GM12878 (cell line): Measurements from ENCODE around the gene OXER1. TPM values are rescaled to one million over a fixed set of nuclear protein-coding genes. Genes with fewer than 3 reads are reported as not detected.

Experiments used
- ATAC-seq: fragments of 200-7000 bp; cut with Tn5 transposase; 3 replicates; pipeline ENCODE4 v1.9.1; 2020; ENCODE audit warnings: mild to moderate bottlenecking, moderate library complexity
- BruUV-seq: library from RNA; stranded (reverse); fragments of 400-500 nt; replicated peaks from 2 replicates; lab custom pipeline; 2021; lab: Mats Ljungman, UMichigan
- CTCF ChIA-PET: fragments of 300-600 bp; sonication (Branson Sonifier 250); formaldehyde crosslinking; extraction: SDS; loops from one replicate; lab custom pipeline; 2021; ENCODE audit warnings: inconsistent platforms; lab: Yijun Ruan, JAX
- POLR2A ChIA-PET: fragments of 350-600 bp; formaldehyde crosslinking; extraction: SDS; loops from one replicate; lab custom pipeline; 2021; ENCODE audit warnings: inconsistent platforms; lab: Charles Lee
- RAD21 ChIA-PET: fragments of 300-600 bp; sonication (Branson Sonifier 250); formaldehyde crosslinking; loops from one replicate; lab custom pipeline; 2023; ENCODE audit warnings: antibody characterized with exemption; ENCODE audit not compliant: unreplicated experiment; lab: Charles Lee
- SMC1A ChIA-PET: fragments of 300-600 bp; sonication (Branson Sonifier 250); formaldehyde crosslinking; loops from one replicate; lab custom pipeline; 2023; ENCODE audit not compliant: unreplicated experiment, uncharacterized antibody; lab: Charles Lee
- DNase-seq: peaks from one replicate; pipeline ENCODE4 v3.0.0-alpha.2; 2011; ENCODE audit warnings: low read depth, low spot score
- FAIRE-seq: peaks from 3 replicates; lab custom pipeline; 2011; peaks lifted over from hg19 to GRCh38; lab: Jason Lieb, UNC
- H2AFZ ChIP-seq: 2 replicates; pipeline ENCODE4 v1.6.0; 2011; ENCODE audit warnings: low read depth, low read length, control low read depth; ENCODE audit not compliant: control insufficient read depth
- H3K27ac ChIP-seq: 2 replicates; pipeline ENCODE4 v1.5.1; 2011; ENCODE audit warnings: control low read depth; ENCODE audit not compliant: control insufficient read depth, insufficient read depth
- H3K27me3 ChIP-seq, 2 experiments: replicated peaks in 1 of 2; 2 replicates each; pipeline versions ENCODE4 v1.6.0 to v1.6.1; 2011; ENCODE audit warnings: low read length in 1 of 2; ENCODE audit not compliant: control insufficient read depth in 2 of 2, insufficient read depth in 2 of 2
- H3K36me3 ChIP-seq, 2 experiments: 2 replicates each; pipeline ENCODE4 v1.5.1; 2011; ENCODE audit warnings: low read length in 1 of 2; ENCODE audit not compliant: control insufficient read depth in 2 of 2, insufficient read depth in 2 of 2
- H3K4me1 ChIP-seq: 2 replicates; pipeline ENCODE4 v1.6.1; 2011; ENCODE audit warnings: mild to moderate bottlenecking, low read length, moderate library complexity, mixed read lengths; ENCODE audit not compliant: control insufficient read depth, insufficient read depth
- H3K4me2 ChIP-seq: 2 replicates; pipeline ENCODE4 v1.6.0; 2011; ENCODE audit warnings: control low read depth; ENCODE audit not compliant: control insufficient read depth, insufficient read depth
- H3K4me3 ChIP-seq: fragments of 200-600 bp; sonication (generic); 2 replicates; pipeline ENCODE4 v1.5.1; 2016
- H3K79me2 ChIP-seq: 2 replicates; pipeline ENCODE4 v1.6.0; 2011; ENCODE audit warnings: low read length; ENCODE audit not compliant: control insufficient read depth, insufficient read depth
- H3K9ac ChIP-seq: 2 replicates; pipeline ENCODE4 v1.8.0; 2011; ENCODE audit warnings: low read length, control low read depth, mixed read lengths; ENCODE audit not compliant: control insufficient read depth, insufficient read depth
- H3K9me3 ChIP-seq: replicated peaks from 3 replicates; pipeline ENCODE4 v1.5.1; 2011; ENCODE audit warnings: mild to moderate bottlenecking, low read length; ENCODE audit not compliant: control insufficient read depth, insufficient read depth
- H4K20me1 ChIP-seq: 2 replicates; pipeline ENCODE4 v1.6.0; 2011; ENCODE audit not compliant: control insufficient read depth, insufficient read depth
- ATF7 ChIP-seq: fragments of 450-650 bp; IDR thresholded peaks from 2 replicates; pipeline ENCODE4 v1.6.1; 2016; ENCODE audit warnings: low read depth, mild to moderate bottlenecking
- ESRRA ChIP-seq: IDR thresholded peaks from 2 replicates; pipeline ENCODE4 v1.6.1; 2012; ENCODE audit warnings: mild to moderate bottlenecking, low read length, improper control_type of control experiment
- HDGF ChIP-seq: fragments of 450-650 bp; IDR thresholded peaks from 2 replicates; pipeline ENCODE4 v1.6.1; 2016; ENCODE audit warnings: antibody characterized with exemption
- MTA3 ChIP-seq: IDR thresholded peaks from 2 replicates; pipeline ENCODE4 v1.6.1; 2012; ENCODE audit warnings: low read length, inconsistent platforms, borderline replicate concordance
- MXI1 ChIP-seq: fragments of 150-350 bp; IDR thresholded peaks from 2 replicates; pipeline ENCODE4 v1.6.1; 2011; ENCODE audit warnings: low read depth, mild to moderate bottlenecking, inconsistent platforms, low read length, improper control_type of control experiment
- NR2C1 ChIP-seq: fragments of 450-650 bp; IDR thresholded peaks from 2 replicates; pipeline ENCODE4 v1.6.1; 2017; ENCODE audit warnings: antibody characterized with exemption, mild to moderate bottlenecking, moderate library complexity
- NR2C2 ChIP-seq: IDR thresholded peaks from 2 replicates; pipeline ENCODE4 v1.6.1; 2011; ENCODE audit warnings: borderline replicate concordance, low read depth; ENCODE audit not compliant: control insufficient read depth, insufficient read length
- SIN3A ChIP-seq: IDR thresholded peaks from 2 replicates; pipeline ENCODE4 v1.6.1; 2012; ENCODE audit warnings: low read depth, low read length, improper control_type of control experiment
- SKIL ChIP-seq: fragments of 450-650 bp; IDR thresholded peaks from 2 replicates; pipeline ENCODE4 v1.6.1; 2017; ENCODE audit warnings: mild to moderate bottlenecking, low read depth, inconsistent platforms; ENCODE audit not compliant: poor library complexity, severe bottlenecking
- TAF1 ChIP-seq: IDR thresholded peaks from 2 replicates; pipeline ENCODE4 v1.6.1; 2011; ENCODE audit warnings: mild to moderate bottlenecking, low read depth, low read length, borderline replicate concordance
- TARDBP ChIP-seq: IDR thresholded peaks from 2 replicates; pipeline ENCODE4 v1.6.1; 2016; ENCODE audit warnings: borderline replicate concordance
- ZNF384 ChIP-seq: IDR thresholded peaks from 2 replicates; pipeline ENCODE4 v1.6.1; 2012; ENCODE audit warnings: low read depth, mild to moderate bottlenecking, low read length, improper control_type of control experiment, borderline replicate concordance
- WGBS: methylation state at CpG from one replicate; pipeline ENCODE4 v1.1.6; 2016; ENCODE audit warnings: low lambda C conversion rate; ENCODE audit not compliant: insufficient replicate concordance, insufficient coverage; ENCODE audit errors: missing lambda C conversion rate; 5-methylcytosine and 5-hydroxymethylcytosine counted together
- in situ Hi-C: fragments of 300-500 bp; cut with MboI; formaldehyde crosslinking; loops from 9 replicates; pipeline ENCODE4 v1.14.3; 2018; ENCODE audit warnings: mixed read lengths
- intact Hi-C: fragments of 100-400 bp; cut with micrococcal nuclease; formaldehyde crosslinking; loops from one replicate; pipeline ENCODE4 v1.14.2; 2022; ENCODE audit not compliant: unreplicated experiment
- polyA plus RNA-seq, 11 experiments: library from polyadenylated mRNA; depleted of rRNA in 4 of 11; unstranded in 6 of 11; stranded (reverse) in 5 of 11; fragments of >200 nt; fragmentation: Nextera tagmentation in 4 of 11; fragmentation: Illumina TruSeq in 1 of 11; extraction: Ambion mirVana in 4 of 11; extraction: Trizol in 1 of 11; gene quantifications; 1 replicate in 1 of 11; 2 replicates in 10 of 11; pipeline versions ENCODE4 v1.2.1 to v1.2.3, GENCODE V29; 2011 to 2016; ENCODE audit warnings: inconsistent platforms in 2 of 11, missing spikeins in 2 of 11, low read depth in 1 of 11
- total RNA-seq, 4 experiments: library from RNA; depleted of rRNA in 3 of 4; stranded (reverse); fragments of >200 nt in 3 of 4; fragmentation: Illumina TruSeq in 1 of 4; extraction: Trizol in 1 of 4; gene quantifications; 2 replicates each; pipeline versions ENCODE4 v1.2.1 to v1.2.3, GENCODE V29; 2013 to 2021
- TF ChIP-seq, protein P1 (sequence below): fragments of 450-650 bp; IDR thresholded peaks from 2 replicates; pipeline ENCODE4 v1.6.1; 2017; ENCODE audit warnings: low read depth, mild to moderate bottlenecking, moderate library complexity

OXER1 gene
- total and polyA plus RNA-seq, 10 of the 15 experiments (the other 5 are each of a cell fraction or from before 2014, with no cell fraction given) = 0.11 to 8.6 (median 3.3) TPM

DNA sequence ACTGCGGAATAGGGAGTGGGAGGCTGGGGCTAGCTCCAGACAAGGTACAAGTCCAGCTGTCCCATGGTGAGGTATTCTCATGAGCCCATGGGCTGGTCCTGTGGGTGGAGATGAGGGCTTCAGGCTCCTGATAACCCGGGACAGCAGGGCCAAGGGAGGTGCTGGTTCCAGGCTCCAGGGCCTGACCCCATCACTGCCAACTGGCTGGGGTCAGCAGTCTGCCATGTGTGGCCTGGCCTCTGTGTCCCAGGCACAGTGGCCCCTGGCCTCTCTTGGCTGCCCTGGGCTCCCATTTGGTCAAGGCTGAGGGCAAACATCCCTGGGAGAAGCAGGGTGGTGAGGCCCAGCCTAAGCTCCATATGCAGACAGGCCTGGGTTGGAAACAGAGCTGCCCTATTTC lies 966 bp upstream of the OXER1 start:
- TF ChIP-seq HDGF (no peak), SKIL (no peak)
- WGBS = 75% methylated on average over 2 of the region's 2 CpGs
- H4K20me1 ChIP-seq = no peaks in the 10 kb centered on the region
- FAIRE-seq = no peak
- ChIA-PET SMC1A (no interaction called here), POLR2A (no interaction called here), RAD21 (interaction anchor here (1.8 kb wide), 1 partner anchor 28 kb away, joined by 4 read pairs; the partner anchor contains the start of gene HAAO), CTCF (no interaction called here)
- H3K9me3 ChIP-seq = no peaks in the 10 kb centered on the region
- H2AFZ ChIP-seq = no peak overlapping the region
- H3K27ac ChIP-seq = no peak overlapping the region
- ATAC-seq = no peak
- intact Hi-C loops (no loop called here), in situ Hi-C loops (no loop called here)
- H3K27me3 ChIP-seq = no peaks in the 10 kb centered on the region
- no peaks in the 10 kb centered on the region; a peak in 2 of 4 replicates for H3K36me3 ChIP-seq
- H3K79me2 ChIP-seq = no peaks in the 10 kb centered on the region
- H3K4me1 ChIP-seq = no peaks in the 10 kb centered on the region
- no TSS peak for BruUV-seq
- DNase-seq = no peak
- no peak overlapping the region for H3K4me3 ChIP-seq
- H3K9ac ChIP-seq = no peak overlapping the region
- H3K4me2 ChIP-seq = no peak overlapping the region

DNA sequence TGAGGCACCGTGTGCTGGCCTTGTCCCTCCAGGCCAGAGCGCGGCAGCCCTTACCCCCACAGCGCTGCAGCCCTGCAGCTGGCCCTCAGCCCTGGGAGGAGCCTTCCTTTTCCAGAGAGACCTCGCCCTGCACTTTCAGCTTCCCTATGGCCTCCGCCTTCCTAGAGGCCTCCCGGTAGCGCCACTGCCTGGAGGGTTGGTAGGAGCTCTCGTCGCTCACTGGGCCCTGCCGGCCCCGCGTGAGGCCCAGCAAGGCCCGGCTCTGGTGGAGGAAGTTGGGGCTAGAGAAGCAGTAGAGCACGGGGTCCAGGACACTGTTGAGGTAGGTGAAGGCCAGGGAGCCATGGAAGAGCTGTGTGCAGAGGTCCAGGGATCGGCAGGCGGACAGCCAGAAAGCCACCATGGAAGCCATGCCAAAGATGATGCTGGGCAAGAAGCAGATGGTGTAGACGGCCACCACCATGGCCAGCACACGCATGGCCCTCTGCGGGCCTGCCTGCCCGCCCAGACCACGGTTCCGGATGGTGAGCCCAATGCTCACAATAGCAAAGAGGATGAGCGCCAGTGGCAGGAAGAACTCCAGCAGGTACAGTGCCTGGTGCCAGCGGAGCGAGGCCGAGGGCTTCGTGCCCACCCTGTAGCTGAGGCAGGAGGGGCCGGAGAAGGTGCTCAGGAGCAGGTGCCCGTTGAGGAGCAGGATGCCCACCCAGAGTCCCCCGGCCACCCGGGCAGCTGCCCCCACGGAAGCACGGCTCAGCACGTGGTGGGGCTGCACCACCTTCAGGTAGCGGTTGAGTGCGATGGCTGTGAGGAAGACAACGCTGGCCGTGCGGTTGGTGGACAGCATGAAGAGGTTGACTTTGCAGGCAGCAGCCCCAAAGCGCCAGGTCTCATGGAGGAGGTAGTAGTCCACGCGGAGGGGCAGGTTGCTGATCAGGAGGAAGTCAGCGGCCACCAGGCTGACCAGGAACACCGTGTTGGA lies 821 bp downstream of the OXER1 start:
- ATAC-seq = no peak
- H3K4me3 ChIP-seq = no peak overlapping the region
- FAIRE-seq = no peak
- ChIA-PET CTCF (no interaction called here), RAD21 (no interaction called here), SMC1A (no interaction called here), POLR2A (no interaction called here)
- no peak overlapping the region for H3K27ac ChIP-seq
- intact Hi-C loops = no loop called here
- H3K4me1 ChIP-seq = no peaks in the 10 kb centered on the region
- in situ Hi-C loops = no loop called here
- no peaks in the 10 kb centered on the region for H4K20me1 ChIP-seq
- WGBS = 89% methylated on average over 45 of the region's 45 CpGs
- no peak for DNase-seq
- no peaks in the 10 kb centered on the region for H3K79me2 ChIP-seq
- H3K36me3 ChIP-seq = no peaks in the 10 kb centered on the region; a peak in 1 of 4 replicates
- no peak overlapping the region for H3K9ac ChIP-seq
- H3K27me3 ChIP-seq = no peaks in the 10 kb centered on the region
- no peak overlapping the region for H2AFZ ChIP-seq
- no peak overlapping the region for H3K4me2 ChIP-seq
- H3K9me3 ChIP-seq = no peaks in the 10 kb centered on the region
- BruUV-seq = no TSS peak
- TF ChIP-seq NR2C1 (no peak), MXI1 (no peak), TARDBP (no peak), ATF7 (no peak), ESRRA (no peak), TAF1 (no peak), SIN3A (no peak), ZNF384 (no peak), NR2C2 (no peak), MTA3 (no peak)
- TF ChIP-seq, protein P1, sequence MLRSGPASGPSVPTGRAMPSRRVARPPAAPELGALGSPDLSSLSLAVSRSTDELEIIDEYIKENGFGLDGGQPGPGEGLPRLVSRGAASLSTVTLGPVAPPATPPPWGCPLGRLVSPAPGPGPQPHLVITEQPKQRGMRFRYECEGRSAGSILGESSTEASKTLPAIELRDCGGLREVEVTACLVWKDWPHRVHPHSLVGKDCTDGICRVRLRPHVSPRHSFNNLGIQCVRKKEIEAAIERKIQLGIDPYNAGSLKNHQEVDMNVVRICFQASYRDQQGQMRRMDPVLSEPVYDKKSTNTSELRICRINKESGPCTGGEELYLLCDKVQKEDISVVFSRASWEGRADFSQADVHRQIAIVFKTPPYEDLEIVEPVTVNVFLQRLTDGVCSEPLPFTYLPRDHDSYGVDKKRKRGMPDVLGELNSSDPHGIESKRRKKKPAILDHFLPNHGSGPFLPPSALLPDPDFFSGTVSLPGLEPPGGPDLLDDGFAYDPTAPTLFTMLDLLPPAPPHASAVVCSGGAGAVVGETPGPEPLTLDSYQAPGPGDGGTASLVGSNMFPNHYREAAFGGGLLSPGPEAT = no peak
